NCI-H774 (cell line): ENCODE results near the gene CPEB3.
"Not testable (repeated sequence)": the region's sequence is repeated elsewhere in the genome, so short reads cannot be mapped to it uniquely, and the experiment has no call there.

Experiments
- DNase-seq: peaks from one replicate; lab custom pipeline; 2025; lab: John Stamatoyannopoulos, UW

Gene CPEB3

GRCh38 chr10:92267343-92267742 is 23.5 kb downstream of the CPEB3 start:
- no peak for DNase-seq

DNA sequence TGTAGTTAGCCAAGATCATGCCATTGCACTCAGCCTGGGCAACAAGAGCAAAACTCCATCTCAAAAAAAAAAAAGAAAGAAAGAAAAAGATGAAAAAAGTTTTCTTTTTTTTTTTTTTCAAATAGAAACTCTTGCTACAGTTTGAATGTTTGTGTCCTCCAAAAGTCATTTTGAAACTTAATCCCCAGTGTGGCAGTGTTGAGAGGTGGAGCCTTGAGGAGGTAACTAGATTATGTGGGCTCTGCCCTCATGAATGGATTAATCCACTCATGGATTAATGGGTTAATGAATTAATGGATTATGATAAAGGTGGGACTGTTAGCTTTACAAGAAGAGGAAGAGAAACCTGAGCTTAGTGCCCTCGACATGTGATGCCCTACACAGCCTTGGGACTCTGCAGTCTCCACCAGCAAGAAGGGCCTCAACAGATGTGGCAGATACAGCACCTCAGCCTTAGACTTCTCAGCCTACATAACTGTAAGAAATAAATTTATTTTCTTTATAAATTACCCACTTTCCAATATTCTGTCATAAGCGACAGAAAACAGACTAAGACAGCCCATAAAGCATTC is 25.1 kb downstream of the CPEB3 start:
- DNase-seq = no peak

GRCh38 chr10:92264249-92264648 is 26.6 kb downstream of the CPEB3 start:
- DNase-seq = no peak

GRCh38 chr10:92263396-92263795 is 27.5 kb downstream of the CPEB3 start:
- DNase-seq = no peak

- no peak for DNase-seq
These were observed 42.3 kb downstream of the CPEB3 start for GRCh38 chr10:92248566-92248965.

DNA sequence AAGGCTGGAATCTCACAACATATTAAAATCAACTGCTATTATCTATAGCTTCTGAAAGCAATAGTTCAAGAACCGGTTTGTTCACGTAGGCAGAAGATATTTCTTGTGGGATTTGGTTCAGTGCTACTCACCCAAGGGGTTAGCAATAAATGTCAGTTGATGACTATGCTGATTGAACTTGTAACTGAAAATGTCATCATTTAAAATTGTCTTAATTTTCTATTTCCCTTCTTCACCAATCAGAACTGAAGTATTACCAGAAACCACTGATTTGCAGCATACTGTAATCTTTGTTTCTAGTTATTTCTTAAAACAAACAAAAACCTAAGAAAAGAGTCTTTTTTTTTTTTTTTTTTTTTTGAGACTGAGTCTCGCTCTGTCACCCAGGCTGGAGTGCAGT is 46.1 kb downstream of the CPEB3 start:
- no peak for DNase-seq

DNA sequence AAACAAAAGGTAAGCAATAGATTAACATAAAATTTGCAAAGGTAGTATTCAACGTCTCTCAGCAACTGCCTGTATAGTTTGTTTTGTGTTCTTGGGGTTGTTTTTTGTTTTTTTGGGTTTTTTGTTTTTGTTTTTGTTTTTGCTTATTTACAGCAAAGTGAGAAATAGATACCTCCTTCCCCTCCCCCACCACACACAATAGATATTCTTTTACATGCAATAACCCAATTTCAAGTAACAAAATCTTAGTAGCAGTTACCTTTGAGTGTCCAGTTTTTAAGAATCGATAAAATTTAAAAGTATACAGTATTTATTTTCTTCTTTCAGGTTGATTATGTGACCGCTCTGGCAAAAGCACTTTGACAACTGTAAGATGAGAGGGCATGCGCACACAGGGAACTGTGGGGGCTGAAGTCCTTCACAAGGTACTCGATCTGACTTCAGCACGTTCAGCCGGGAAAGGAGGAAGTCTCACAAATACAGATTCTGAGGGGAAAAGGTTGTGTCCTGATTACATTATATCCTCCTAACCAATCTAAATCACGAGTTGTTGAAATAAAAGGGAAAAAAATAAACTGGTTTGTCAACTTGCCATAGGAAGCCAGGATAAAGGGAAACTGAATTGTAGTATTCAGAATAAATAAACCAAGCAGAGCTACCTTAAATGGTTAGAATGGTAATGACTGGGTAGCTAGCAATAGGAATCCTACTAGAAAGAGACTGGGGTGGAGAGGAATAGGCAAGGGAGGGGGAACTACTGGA is 47.8 kb downstream of the CPEB3 start:
- DNase-seq = peak; percentile 14

GRCh38 chr10:92242380-92242779 is 48.5 kb downstream of the CPEB3 start:
- DNase-seq = no peak

DNA sequence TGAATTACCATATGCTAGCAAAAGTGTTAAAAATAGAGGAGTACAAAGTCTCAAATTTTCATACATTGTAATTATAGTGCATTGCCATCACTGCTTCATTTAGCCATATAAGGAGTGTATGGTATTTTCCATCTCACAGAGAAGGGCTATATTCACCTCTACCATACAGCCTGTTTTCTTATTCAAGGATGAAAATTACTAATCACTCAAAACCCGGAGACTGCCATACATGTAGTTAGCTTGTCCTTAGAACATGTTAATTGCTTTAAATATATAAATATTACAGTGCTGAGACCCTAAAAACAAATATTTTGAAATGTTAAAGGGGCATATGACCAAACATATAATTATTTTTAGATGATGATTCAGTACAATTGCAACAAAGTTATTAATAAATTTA is 49.4 kb downstream of the CPEB3 start:
- no peak for DNase-seq

DNA sequence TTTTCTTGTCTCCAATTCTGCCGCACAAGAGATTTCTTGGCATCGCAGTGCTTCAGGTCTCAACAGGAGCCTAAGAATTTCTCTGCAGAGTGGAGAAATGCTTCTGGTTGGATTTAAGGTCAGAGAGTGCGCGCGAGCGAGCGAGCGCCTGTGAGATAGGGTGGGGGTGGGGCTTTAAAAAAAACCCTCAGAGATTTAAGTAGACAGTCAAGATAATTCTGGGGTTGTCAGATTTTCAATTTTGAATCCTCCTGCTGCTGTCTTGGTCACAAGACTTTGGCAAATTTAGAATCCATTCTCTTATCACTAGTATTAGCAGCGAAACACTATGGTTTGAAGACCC is 49.7 kb downstream of the CPEB3 start:
- no peak for DNase-seq

- peak; percentile 61 for DNase-seq
These were observed 50.4 kb downstream of the CPEB3 start for GRCh38 chr10:92240289-92241157.

- DNase-seq = no peak
These were observed 51.1 kb downstream of the CPEB3 start for GRCh38 chr10:92239600-92240288.

GRCh38 chr10:92239151-92239599 is 51.7 kb downstream of the CPEB3 start:
- DNase-seq = no peak

DNA sequence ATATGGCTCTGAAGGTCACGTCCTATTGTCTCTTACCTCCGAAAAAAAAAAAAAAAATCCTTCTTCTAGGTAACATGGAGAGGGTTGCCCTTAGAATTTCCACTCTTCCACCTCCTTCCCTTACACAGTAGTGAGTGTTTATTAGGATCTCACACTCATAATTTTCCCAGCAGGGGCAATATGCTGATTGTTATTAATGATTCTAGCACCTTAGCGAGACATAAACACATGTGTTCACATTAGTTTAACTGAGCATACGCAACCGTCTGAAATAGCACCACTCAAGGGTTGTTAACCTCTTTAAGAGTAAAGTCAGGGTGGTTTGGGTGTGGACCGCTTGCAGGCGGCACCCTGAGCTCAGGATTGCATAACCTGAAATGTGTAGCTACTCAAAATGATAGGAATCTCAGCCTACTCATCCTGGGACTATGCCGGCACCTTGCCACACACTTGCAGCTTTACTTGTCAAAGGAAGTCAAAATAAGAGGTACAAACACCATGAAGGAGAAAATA is 52.2 kb downstream of the CPEB3 start:
- DNase-seq = no peak

DNA sequence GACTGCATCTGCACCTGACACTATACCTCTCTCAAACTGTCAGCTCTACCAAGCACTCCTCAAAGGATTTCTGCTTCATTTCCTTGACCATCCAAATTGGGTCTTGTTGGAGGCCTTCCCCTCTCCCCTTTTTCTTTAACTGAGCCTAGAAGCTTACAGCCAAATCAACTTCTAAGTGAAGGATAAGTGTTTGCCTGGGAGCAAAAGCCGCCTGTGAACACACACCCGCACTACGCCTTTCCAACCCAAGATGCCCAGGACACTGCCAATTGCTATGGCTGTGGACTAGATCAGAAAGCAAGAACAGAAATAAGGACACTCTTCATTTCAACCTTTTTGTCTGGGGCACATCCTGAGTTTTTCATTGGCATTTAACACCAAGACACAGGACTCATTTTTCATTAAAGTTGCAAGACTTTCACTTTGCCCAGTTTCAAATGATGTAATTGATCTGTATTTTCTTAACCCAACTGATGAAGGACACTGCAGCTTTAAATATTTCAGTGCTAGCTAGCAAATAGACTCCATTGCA is 52.8 kb downstream of the CPEB3 start:
- no peak for DNase-seq

DNA sequence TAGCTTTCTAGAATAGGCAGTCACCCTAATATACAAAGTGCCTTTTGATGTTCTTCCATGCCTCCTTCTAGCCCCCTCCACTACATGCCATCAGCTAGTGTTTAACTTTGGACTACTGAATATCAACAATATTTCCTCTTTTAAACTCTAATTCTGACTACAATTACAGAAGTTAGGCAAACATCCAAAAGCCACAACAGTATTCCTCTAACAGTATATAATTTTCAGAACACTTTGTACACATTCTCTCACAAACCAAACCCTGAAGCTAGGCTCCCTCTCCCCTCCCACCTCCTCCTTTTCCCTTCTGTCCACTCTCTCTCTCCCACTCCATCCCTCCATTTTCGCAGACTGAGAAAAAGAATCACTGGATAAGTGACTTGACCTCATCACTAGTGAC is 59.7 kb downstream of the CPEB3 start:
- DNase-seq = no peak

- no peak for DNase-seq
These were observed 68.1 kb downstream of the CPEB3 start for GRCh38 chr10:92222603-92223262.

DNA sequence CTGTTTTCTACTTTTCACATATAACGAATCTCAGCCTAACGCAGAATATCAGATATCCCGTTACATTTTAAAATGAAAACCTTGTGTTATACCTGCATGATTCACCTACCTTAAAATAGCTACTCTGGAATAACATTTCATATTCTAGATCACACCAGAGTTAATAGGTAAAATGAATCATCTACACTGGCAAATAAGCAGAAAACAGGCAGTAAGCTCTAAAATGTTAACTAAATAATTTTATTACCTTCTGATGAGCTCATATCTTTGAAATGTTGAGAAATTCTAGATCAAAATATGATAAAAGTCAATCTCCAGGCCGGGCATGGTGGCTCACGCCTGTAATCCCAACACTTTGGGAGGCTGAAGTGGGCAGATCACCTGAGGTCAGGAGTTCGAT is 71.3 kb downstream of the CPEB3 start:
- DNase-seq = no peak

- DNase-seq = no peak
These were observed 72.3 kb downstream of the CPEB3 start for GRCh38 chr10:92218569-92218968.

DNA sequence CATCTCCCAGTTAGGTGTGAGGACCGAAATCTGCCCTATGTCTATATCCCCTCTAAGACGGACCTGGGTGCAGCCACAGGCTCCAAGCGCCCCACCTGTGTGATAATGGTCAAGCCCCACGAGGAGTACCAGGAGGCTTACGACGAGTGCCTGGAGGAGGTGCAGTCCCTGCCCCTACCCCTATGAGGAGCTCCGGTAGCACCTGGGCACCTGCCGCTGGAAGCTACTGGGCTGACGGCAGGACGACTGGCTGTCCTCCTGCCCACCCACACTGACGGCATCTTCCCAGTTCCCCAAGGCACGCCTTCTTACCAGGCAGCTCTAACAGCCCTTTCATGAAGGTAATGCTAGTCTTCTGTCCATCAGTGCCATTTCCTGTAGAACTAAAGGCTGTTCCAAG is 74.3 kb downstream of the CPEB3 start:
- DNase-seq = not testable (repeated sequence)

GRCh38 chr10:92215222-92215621 is 75.7 kb downstream of the CPEB3 start:
- DNase-seq = not testable (repeated sequence)
